Rectal smooth muscle tissue (tissue), 1 donor: ENCODE data around the gene TRAPPC8.
"Not testable (repeated sequence)": the region's sequence is repeated elsewhere in the genome, so short reads cannot be mapped to it uniquely, and the experiment has no call there.

Experiments
- H3K27ac ChIP-seq: one replicate; pipeline ENCODE4 v1.7.0; 2013; ENCODE audit warnings: low read depth, low read length, inconsistent platforms
- H3K27me3 ChIP-seq: one replicate; pipeline ENCODE4 v1.7.0; 2013; ENCODE audit warnings: low read length; ENCODE audit not compliant: control insufficient read depth, insufficient read depth
- H3K36me3 ChIP-seq: one replicate; pipeline ENCODE4 v1.7.0; 2013; ENCODE audit warnings: low read length; ENCODE audit not compliant: control insufficient read depth, insufficient read depth
- H3K4me1 ChIP-seq: one replicate; pipeline ENCODE4 v1.7.0; 2013; ENCODE audit warnings: low read length; ENCODE audit not compliant: control insufficient read depth, insufficient read depth
- H3K4me3 ChIP-seq: one replicate; pipeline ENCODE4 v1.7.0; 2013; ENCODE audit warnings: low read length
- H3K9ac ChIP-seq: one replicate; pipeline ENCODE4 v1.7.0; 2013; ENCODE audit warnings: low read length

The TRAPPC8 gene

GRCh38 chr18:31957728-31958127, 14.8 kb upstream of the TRAPPC8 start:
- Histone ChIP-seq H3K36me3 (no peaks in the 10 kb centered on the region), H3K4me3 (no peak overlapping the region), H3K27ac (no peak overlapping the region), H3K9ac (no peak overlapping the region), H3K27me3 (no peaks in the 10 kb centered on the region), H3K4me1 (no peaks in the 10 kb centered on the region)

GRCh38 chr18:31954349-31954748, 11.4 kb upstream of the TRAPPC8 start:
- Histone ChIP-seq H3K27ac (no peak overlapping the region), H3K9ac (no peak overlapping the region), H3K36me3 (no peaks in the 10 kb centered on the region), H3K4me1 (no peaks in the 10 kb centered on the region), H3K27me3 (no peaks in the 10 kb centered on the region), H3K4me3 (no peak overlapping the region)

GRCh38 chr18:31953699-31954098, 10.8 kb upstream of the TRAPPC8 start:
- not testable (repeated sequence) for H3K4me3 ChIP-seq, H3K27me3 ChIP-seq, H3K27ac ChIP-seq, H3K4me1 ChIP-seq, H3K36me3 ChIP-seq, H3K9ac ChIP-seq

DNA sequence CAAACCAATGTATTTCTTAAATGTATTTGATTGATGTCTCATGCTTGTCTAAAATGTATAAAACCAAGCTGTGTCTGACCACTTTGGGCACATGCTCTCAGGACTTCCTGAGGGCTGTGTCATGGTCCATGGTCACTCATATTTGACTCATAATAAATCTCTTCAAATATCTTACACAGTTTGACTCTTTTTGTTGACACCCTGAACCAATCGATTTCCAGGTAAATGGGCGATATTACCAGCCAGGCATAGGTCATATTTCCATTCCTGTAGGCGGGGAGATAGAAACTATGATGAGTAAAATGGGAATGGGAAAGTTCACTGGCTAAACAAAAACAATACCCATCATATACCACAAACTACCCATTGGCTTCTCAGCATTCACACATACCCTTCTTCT, 9.3 kb upstream of the TRAPPC8 start:
- Histone ChIP-seq H3K4me3 (no peak overlapping the region), H3K36me3 (no peaks in the 10 kb centered on the region), H3K27ac (no peak overlapping the region), H3K27me3 (no peaks in the 10 kb centered on the region), H3K9ac (no peak overlapping the region), H3K4me1 (no peaks in the 10 kb centered on the region)

DNA sequence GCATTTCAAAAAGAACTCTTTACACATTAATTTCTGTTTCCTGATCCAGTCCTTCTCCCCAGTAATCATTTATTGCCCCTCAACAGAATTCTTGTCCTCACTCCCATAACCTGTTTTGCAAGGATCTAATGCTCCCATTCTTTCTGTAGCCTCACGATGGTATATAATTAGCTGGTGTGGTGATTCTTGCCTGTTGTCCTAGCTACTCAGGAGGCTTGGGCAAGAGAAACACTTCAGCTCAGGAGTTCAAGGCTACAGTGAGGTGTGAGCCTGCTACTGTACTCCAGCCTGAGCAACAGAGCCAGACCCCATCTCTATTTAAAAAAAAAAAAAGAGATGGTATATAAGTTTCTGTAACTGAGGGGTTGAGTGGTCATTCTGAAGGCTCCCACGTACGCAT, 7.7 kb upstream of the TRAPPC8 start:
- Histone ChIP-seq H3K4me3 (no peak overlapping the region), H3K27ac (no peak overlapping the region), H3K9ac (no peak overlapping the region), H3K4me1 (no peaks in the 10 kb centered on the region), H3K36me3 (no peaks in the 10 kb centered on the region), H3K27me3 (no peaks in the 10 kb centered on the region)

DNA sequence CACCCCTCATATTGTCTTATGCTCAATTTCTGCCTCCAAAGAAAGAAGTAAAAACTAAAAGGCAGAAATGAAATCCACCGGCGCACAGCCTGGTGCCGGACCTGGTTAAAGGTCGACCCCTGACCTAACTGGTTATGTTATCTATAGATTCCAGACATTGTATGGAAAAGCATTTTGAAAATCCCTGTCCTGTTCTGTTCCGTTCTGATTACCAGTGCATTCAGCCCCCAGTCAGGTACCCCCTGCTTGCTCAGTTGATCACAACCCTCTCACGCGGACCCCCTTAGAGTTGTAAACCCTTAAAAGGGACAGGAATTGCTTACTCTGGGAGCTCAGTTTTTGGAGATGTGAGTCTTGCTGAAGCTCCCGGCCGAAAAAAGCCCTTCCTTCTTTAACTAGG, 5.4 kb upstream of the TRAPPC8 start:
- H3K36me3 ChIP-seq, H3K4me3 ChIP-seq, H3K27me3 ChIP-seq, H3K27ac ChIP-seq, H3K4me1 ChIP-seq, H3K9ac ChIP-seq: not testable (repeated sequence)

DNA sequence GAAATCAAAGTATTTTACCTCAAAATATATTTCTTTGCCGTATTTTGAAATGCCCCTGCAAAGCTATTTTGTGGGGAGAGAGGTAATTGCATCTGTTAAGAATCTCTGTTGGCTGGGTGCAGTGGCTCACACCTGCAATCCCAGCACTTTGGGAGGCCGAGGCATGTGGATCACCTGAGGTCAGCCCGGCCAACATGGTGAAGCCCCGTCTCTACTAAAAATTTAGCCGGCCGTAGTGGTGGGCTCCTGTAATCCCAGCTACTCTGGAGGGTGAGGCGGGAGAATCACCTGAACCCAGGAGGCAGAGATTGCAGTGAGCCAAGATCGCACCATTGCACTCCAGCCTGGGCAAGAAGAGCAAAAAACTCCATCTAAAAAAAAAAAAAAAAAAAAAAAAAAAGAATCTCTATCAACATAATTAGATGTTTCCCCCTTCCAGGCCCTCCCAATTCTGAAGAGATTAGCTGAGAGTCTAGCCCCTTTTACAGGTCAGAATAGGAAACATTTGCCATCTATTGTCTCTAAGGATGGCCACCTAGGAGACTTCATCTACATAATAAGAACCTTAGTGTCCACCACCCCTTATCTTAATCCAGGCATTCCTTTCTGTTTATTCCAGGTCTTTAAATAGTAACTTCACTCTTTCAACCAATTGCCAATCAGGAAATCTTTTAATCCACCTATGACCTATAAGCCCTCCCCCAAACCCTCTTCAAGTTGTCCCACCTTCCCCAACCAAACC, 3.5 kb upstream of the TRAPPC8 start:
- no peak overlapping the region for H3K27ac ChIP-seq

GRCh38 chr18:31943878-31944816, 1.2 kb upstream of the TRAPPC8 start:
- peaks cover 4% of the 10 kb centered on the region for H3K4me1 ChIP-seq
- no peaks in the 10 kb centered on the region for H3K27me3 ChIP-seq
- peak overlapping the region; percentile 90 for H3K4me3 ChIP-seq
- H3K27ac ChIP-seq, result peak overlapping the region; percentile 79
- H3K36me3 ChIP-seq, result no peaks in the 10 kb centered on the region
- peak overlapping the region; percentile 74 for H3K9ac ChIP-seq

More for the DNA sequence above, 3.5 kb upstream of the TRAPPC8 start:
- Histone ChIP-seq H3K4me3 (no peak overlapping the region), H3K9ac (no peak overlapping the region), H3K4me1 (peaks cover 4% of the 10 kb centered on the region), H3K27me3 (no peaks in the 10 kb centered on the region), H3K36me3 (no peaks in the 10 kb centered on the region)

GRCh38 chr18:31942291-31942998, 483 bp downstream of the TRAPPC8 start:
- H3K4me3 ChIP-seq, result peak overlapping the region; percentile 85

DNA sequence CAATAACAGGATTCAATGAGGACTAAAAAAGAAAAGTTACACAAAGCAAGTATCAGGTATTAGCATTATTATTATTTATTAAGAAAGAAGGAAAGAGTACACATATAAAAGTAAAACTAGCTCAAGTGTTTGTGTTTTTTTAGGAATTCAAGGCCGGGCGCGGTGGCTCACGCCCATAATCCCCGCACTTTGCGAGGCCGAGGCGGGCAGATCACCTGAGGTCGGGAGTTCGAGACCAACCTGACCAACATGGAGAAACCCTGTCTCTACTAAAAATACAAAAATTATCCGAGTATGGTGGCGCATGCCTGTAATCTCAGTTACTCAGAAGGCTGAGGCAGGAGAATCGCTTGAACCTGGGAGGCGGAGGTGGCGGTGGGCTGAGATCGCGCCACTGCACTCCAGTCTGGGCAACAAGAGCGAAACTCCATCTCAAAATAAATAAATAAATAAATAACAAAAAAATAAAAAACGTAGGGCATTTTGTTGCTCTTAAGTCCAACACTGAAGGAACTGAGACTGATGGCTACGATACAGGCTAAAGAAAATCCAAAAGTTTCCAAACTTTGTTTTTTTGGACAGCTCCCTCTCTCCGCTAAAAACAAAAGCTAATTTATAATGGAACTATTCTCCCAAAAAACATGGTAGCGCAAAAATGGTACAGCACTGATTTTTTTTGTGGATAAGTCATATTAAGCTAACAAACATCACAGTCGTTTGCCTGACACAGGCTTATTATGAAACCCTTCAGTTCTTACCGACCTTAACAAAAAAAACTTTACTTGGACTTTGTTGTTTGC, 1.7 kb downstream of the TRAPPC8 start:
- no peaks in the 10 kb centered on the region for H3K27me3 ChIP-seq
- H3K9ac ChIP-seq, result no peak overlapping the region
- H3K27ac ChIP-seq, result no peak overlapping the region
- peaks cover 4% of the 10 kb centered on the region for H3K4me1 ChIP-seq
- no peaks in the 10 kb centered on the region for H3K36me3 ChIP-seq
- H3K4me3 ChIP-seq, result no peak overlapping the region

More at GRCh38 chr18:31942291-31942998, 483 bp downstream of the TRAPPC8 start:
- Histone ChIP-seq H3K27ac (peak overlapping the region; percentile 91), H3K27me3 (no peaks in the 10 kb centered on the region), H3K4me1 (peaks cover 4% of the 10 kb centered on the region), H3K36me3 (no peaks in the 10 kb centered on the region), H3K9ac (peak overlapping the region; percentile 66)

DNA sequence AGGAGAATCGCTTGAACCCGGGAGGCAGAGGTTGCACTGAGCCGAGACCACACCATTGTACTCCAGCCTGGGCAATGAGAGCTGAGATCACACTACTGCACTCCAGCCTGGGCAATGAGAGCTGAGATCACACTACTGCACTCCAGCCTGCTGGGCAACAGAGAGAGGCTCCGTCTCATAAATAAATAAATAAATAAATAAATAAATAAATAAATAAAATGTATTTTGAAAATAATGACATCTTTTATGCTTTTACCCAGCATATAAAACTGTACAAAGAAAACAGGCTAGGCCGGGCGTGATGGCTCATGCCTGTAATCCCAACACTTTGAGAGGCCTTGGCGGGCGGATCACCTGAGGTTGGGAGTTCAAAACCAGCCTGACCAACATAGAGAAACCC, 8.2 kb downstream of the TRAPPC8 start:
- H3K27me3 ChIP-seq, H3K27ac ChIP-seq, H3K9ac ChIP-seq, H3K4me3 ChIP-seq, H3K4me1 ChIP-seq, H3K36me3 ChIP-seq: not testable (repeated sequence)

GRCh38 chr18:31931886-31932240, 11.1 kb downstream of the TRAPPC8 start:
- Histone ChIP-seq H3K4me1 (no peaks in the 10 kb centered on the region), H3K9ac (no peak overlapping the region), H3K36me3 (no peaks in the 10 kb centered on the region), H3K4me3 (no peak overlapping the region), H3K27ac (no peak overlapping the region), H3K27me3 (no peaks in the 10 kb centered on the region)
